HepG2 (cell line): ENCODE data around the gene PSMD4. TPM values are rescaled to one million over a fixed set of nuclear protein-coding genes. Genes with fewer than 3 reads are reported as not detected.
A peak's percentile ranks its signal among the peaks of the same experiment; 100 is the strongest.

Experiments used
- ARID4A ChIP-seq: sonication (generic); formaldehyde crosslinking; IDR thresholded peaks from 2 replicates; pipeline ENCODE4 v1.5.0; 2020; ENCODE audit warnings: mild to moderate bottlenecking, missing genetic modification reagents, borderline replicate concordance
- ERF ChIP-seq: IDR thresholded peaks from 2 replicates; pipeline ENCODE4 v1.6.1; 2018; ENCODE audit warnings: missing biosample characterization, missing genetic modification reagents
- HNRNPK ChIP-seq: fragments of 200-400 bp; formaldehyde crosslinking; IDR thresholded peaks from 2 replicates; pipeline ENCODE4 v1.6.1; 2018; ENCODE audit warnings: low read length, low read depth, moderate library complexity, mild to moderate bottlenecking; ENCODE audit not compliant: poor library complexity, severe bottlenecking
- ISL2 ChIP-seq: sonication (generic); formaldehyde crosslinking; IDR thresholded peaks from 2 replicates; pipeline ENCODE4 v1.5.0; 2020; ENCODE audit warnings: missing genetic modification reagents
- KMT2B ChIP-seq: IDR thresholded peaks from 2 replicates; pipeline ENCODE4 v1.6.1; 2016; ENCODE audit warnings: missing genetic modification reagents, missing compliant biosample characterization
- NKX3-1 ChIP-seq: sonication (generic); formaldehyde crosslinking; IDR thresholded peaks from 2 replicates; pipeline ENCODE4 v1.5.0; 2020; ENCODE audit warnings: missing genetic modification reagents
- RBAK ChIP-seq: sonication (generic); formaldehyde crosslinking; IDR thresholded peaks from 2 replicates; pipeline ENCODE4 v1.5.1; 2020; ENCODE audit warnings: mild to moderate bottlenecking, missing genetic modification reagents
- RERE ChIP-seq: IDR thresholded peaks from 2 replicates; pipeline ENCODE4 v1.6.1; 2016; ENCODE audit warnings: low read depth, missing genetic modification reagents, missing compliant biosample characterization
- SIX1 ChIP-seq: sonication (generic); formaldehyde crosslinking; IDR thresholded peaks from 2 replicates; pipeline ENCODE4 v1.4.0; 2020; ENCODE audit warnings: missing genetic modification reagents, borderline replicate concordance
- TIGD3 ChIP-seq: sonication (generic); formaldehyde crosslinking; IDR thresholded peaks from 2 replicates; pipeline ENCODE4 v1.5.1; 2020; ENCODE audit warnings: mild to moderate bottlenecking, missing genetic modification reagents, borderline replicate concordance
- ZHX1 ChIP-seq: sonication (generic); formaldehyde crosslinking; IDR thresholded peaks from 2 replicates; pipeline ENCODE4 v1.8.1; 2022; ENCODE audit warnings: low read depth, mild to moderate bottlenecking, missing genetic modification reagents
- ZNF660 ChIP-seq: sonication (generic); formaldehyde crosslinking; IDR thresholded peaks from 2 replicates; pipeline ENCODE4 v1.5.1; 2020; ENCODE audit warnings: mild to moderate bottlenecking, low read depth, missing genetic modification reagents, borderline replicate concordance
- ZNF670 ChIP-seq: sonication (generic); formaldehyde crosslinking; IDR thresholded peaks from 2 replicates; pipeline ENCODE4 v1.8.0; 2022; ENCODE audit warnings: mild to moderate bottlenecking, missing genetic modification reagents, borderline replicate concordance
- polyA plus RNA-seq, 8 experiments: library from polyadenylated mRNA; depleted of rRNA in 3 of 8; stranded (reverse) in 7 of 8; unstranded in 1 of 8; fragments of >200 nt; fragmentation: Illumina TruSeq in 4 of 8; extraction: Trizol in 4 of 8; gene quantifications; 2 replicates each; pipeline versions ENCODE4 v1.2.1 to v1.2.3, GENCODE V29; 2011 to 2016; ENCODE audit warnings: low read depth in 4 of 8, missing spikeins in 1 of 8, mixed read lengths in 1 of 8; ENCODE audit not compliant: insufficient read depth in 1 of 8
- total RNA-seq, 5 experiments: library from RNA; depleted of rRNA; stranded (reverse); fragments of >200 nt; fragmentation: Illumina TruSeq; extraction: Trizol; gene quantifications; 2 replicates each; pipeline ENCODE4 v1.2.3, GENCODE V29; 2016; ENCODE audit warnings: low read depth in 1 of 5

The PSMD4 gene
- total and polyA plus RNA-seq, 2 of the 13 experiments (the other 11 are each of a cell fraction or from before 2014, with no cell fraction given): 194 to 243 TPM

- TF ChIP-seq ARID4A (peak; percentile 69), ZNF660 (CRISPR knock-in tag) (no peak), HNRNPK (peak; percentile 30), ZHX1 (CRISPR knock-in tag) (no peak), ERF (CRISPR knock-in tag) (no peak), ZNF670 (CRISPR knock-in tag) (no peak; the same call in 1 of the 2 replicates), SIX1 (CRISPR knock-in tag) (no peak), ISL2 (peak; percentile 60; the same call in 1 of the 2 replicates), NKX3-1 (peak; percentile 57; the same call in 1 of the 2 replicates), RERE (CRISPR knock-in tag) (no peak), TIGD3 (CRISPR knock-in tag) (no peak; the same call in 1 of the 2 replicates), RBAK (CRISPR knock-in tag) (no peak), KMT2B (CRISPR knock-in tag) (no peak)
Measured at GRCh38 chr1:151281969-151282882, 27.7 kb downstream of the PSMD4 start, which contains the start of gene ZNF687 (continued).
